Fibroblast of lung (primary cell): ENCODE data around the gene STPG3. TPM values are rescaled to one million over a fixed set of nuclear protein-coding genes. Genes with fewer than 3 reads are reported as not detected.

ENCODE experiments used
- DNase-seq, 2 donors: peaks; one replicate each; pipeline versions ENCODE4 v3.0.0 to v3.0.0-alpha.2; 2010; ENCODE audit warnings: low read depth in 2 of 2
- H2AFZ ChIP-seq: 2 replicates; pipeline ENCODE4 v1.5.1; 2012; ENCODE audit warnings: low read length, control low read depth, inconsistent platforms
- H3K27ac ChIP-seq: 2 replicates; pipeline ENCODE4 v1.5.1; 2011; ENCODE audit warnings: low read length, control low read depth; ENCODE audit not compliant: insufficient read depth
- H3K27me3 ChIP-seq: 2 replicates; pipeline ENCODE4 v1.5.1; 2011; ENCODE audit warnings: mild to moderate bottlenecking, low read length; ENCODE audit not compliant: control insufficient read depth, insufficient read depth
- H3K36me3 ChIP-seq: 2 replicates; pipeline ENCODE4 v1.5.1; 2011; ENCODE audit warnings: low read length; ENCODE audit not compliant: control insufficient read depth, insufficient read depth
- H3K4me1 ChIP-seq: 2 replicates; pipeline ENCODE4 v1.5.1; 2011; ENCODE audit warnings: low read length; ENCODE audit not compliant: control insufficient read depth, insufficient read depth; ENCODE audit errors: extremely low read depth
- H3K4me2 ChIP-seq: 2 replicates; pipeline ENCODE4 v1.5.1; 2011; ENCODE audit warnings: low read length, control low read depth; ENCODE audit not compliant: insufficient read depth; ENCODE audit errors: extremely low read depth
- H3K4me3 ChIP-seq, 4 experiments: fragments of 200-600 bp in 1 of 4; sonication (generic) in 1 of 4; replicated peaks in 1 of 4; 2 replicates each; pipeline ENCODE4 v1.5.1; 2011 to 2016; ENCODE audit warnings: low read length in 4 of 4, low read depth in 3 of 4, mild to moderate bottlenecking in 3 of 4, control low read depth in 2 of 4, inconsistent platforms in 1 of 4, mixed read lengths in 1 of 4; ENCODE audit not compliant: insufficient read depth in 1 of 4; ENCODE audit errors: control extremely low read depth in 1 of 4
- H3K79me2 ChIP-seq: 2 replicates; pipeline ENCODE4 v1.5.1; 2012; ENCODE audit warnings: mild to moderate bottlenecking, low read length, inconsistent platforms; ENCODE audit not compliant: control insufficient read depth, insufficient read depth
- H3K9ac ChIP-seq: 2 replicates; pipeline ENCODE4 v1.5.1; 2011; ENCODE audit warnings: mild to moderate bottlenecking, low read length, control low read depth; ENCODE audit not compliant: insufficient read depth
- H3K9me3 ChIP-seq: 2 replicates; pipeline ENCODE4 v1.5.1; 2012; ENCODE audit warnings: low read depth, low read length; ENCODE audit not compliant: control insufficient read depth, insufficient read depth
- H4K20me1 ChIP-seq: 2 replicates; pipeline ENCODE4 v1.5.1; 2011; ENCODE audit warnings: low read length; ENCODE audit not compliant: control insufficient read depth, insufficient read depth; ENCODE audit errors: extremely low read depth
- CTCF ChIP-seq, 2 donors: IDR thresholded peaks in 1 of 2; conservative IDR thresholded peaks in 1 of 2; 1 replicate in 1 of 2; 2 replicates in 1 of 2; pipeline ENCODE4 v1.5.1; 2011 to 2012; ENCODE audit warnings: low read length in 2 of 2, control low read depth in 1 of 2, inconsistent platforms in 1 of 2, low read depth in 1 of 2, mild to moderate bottlenecking in 1 of 2
- EZH2 ChIP-seq: IDR thresholded peaks from 2 replicates; pipeline ENCODE4 v1.5.1; 2012; ENCODE audit warnings: low read length, control low read depth, mild to moderate bottlenecking; ENCODE audit errors: missing control alignments
- polyA plus RNA-seq, 2 donors: library from polyadenylated mRNA; depleted of rRNA in 1 of 2; stranded (reverse) in 1 of 2; unstranded in 1 of 2; fragments of >200 nt; gene quantifications; 2 replicates each; pipeline ENCODE4 v1.2.1, GENCODE V29; 2011 to 2012; ENCODE audit warnings: missing spikeins in 1 of 2
- total RNA-seq: library from RNA; depleted of rRNA; stranded (reverse); fragments of >200 nt; gene quantifications from 2 replicates; pipeline ENCODE4 v1.2.1, GENCODE V29; 2014

Gene STPG3
- total and polyA plus RNA-seq, 2 donors (not counting 1 experiment from before 2014, with no cell fraction given), result not detected

GRCh38 chr9:137269231-137269772, 18.2 kb downstream of the STPG3 start:
- peak in 1 of 2 donors; percentile 77 for DNase-seq
- Histone ChIP-seq H3K4me3 (no peak overlapping the region), H3K9me3 (no peaks in the 10 kb centered on the region), H3K4me2 (no peak overlapping the region), H4K20me1 (no peaks in the 10 kb centered on the region), H3K36me3 (peaks cover 40% of the 10 kb centered on the region), H3K4me1 (peaks cover 11% of the 10 kb centered on the region), H3K27me3 (no peaks in the 10 kb centered on the region), H2AFZ (no peak overlapping the region), H3K27ac (peak overlapping the region; percentile 67), H3K79me2 (no peaks in the 10 kb centered on the region), H3K9ac (no peak overlapping the region)
- no peak for TF ChIP-seq EZH2
- no peak for TF ChIP-seq CTCF (conservative IDR thresholded peaks at IDR 0.05 in 1 of 2, IDR thresholded peaks at IDR 0.05 in 1 of 2; ENCODE audit: low read depth in 1 of 2, low read length in 2 of 2)

GRCh38 chr9:137270929-137271695, 20.0 kb downstream of the STPG3 start:
- Histone ChIP-seq H3K27me3 (no peaks in the 10 kb centered on the region), H3K4me3 (no peak overlapping the region), H3K4me1 (peaks cover 11% of the 10 kb centered on the region), H3K4me2 (no peak overlapping the region), H2AFZ (no peak overlapping the region), H3K9me3 (no peaks in the 10 kb centered on the region), H3K79me2 (no peaks in the 10 kb centered on the region), H3K9ac (no peak overlapping the region), H3K36me3 (peaks cover 35% of the 10 kb centered on the region), H3K27ac (no peak overlapping the region), H4K20me1 (no peaks in the 10 kb centered on the region)
- TF ChIP-seq CTCF (conservative IDR thresholded peaks at IDR 0.05 in 1 of 2, IDR thresholded peaks at IDR 0.05 in 1 of 2; ENCODE audit: low read depth in 1 of 2, low read length in 2 of 2), result no peak
- no peak for TF ChIP-seq EZH2
- no peak for DNase-seq

GRCh38 chr9:137271696-137272076, 20.6 kb downstream of the STPG3 start:
- no peak for DNase-seq
- no peak overlapping the region for H3K9ac ChIP-seq
- no peaks in the 10 kb centered on the region for H4K20me1 ChIP-seq
- H3K9me3 ChIP-seq, result no peaks in the 10 kb centered on the region
- no peaks in the 10 kb centered on the region for H3K27me3 ChIP-seq
- H2AFZ ChIP-seq, result no peak overlapping the region
- H3K79me2 ChIP-seq, result no peaks in the 10 kb centered on the region
- H3K4me2 ChIP-seq, result no peak overlapping the region
- H3K4me1 ChIP-seq, result peaks cover 15% of the 10 kb centered on the region
- H3K4me3 ChIP-seq, result no peak overlapping the region
- no peak for TF ChIP-seq CTCF (conservative IDR thresholded peaks at IDR 0.05 in 1 of 2, IDR thresholded peaks at IDR 0.05 in 1 of 2; ENCODE audit: low read depth in 1 of 2, low read length in 2 of 2)
- TF ChIP-seq EZH2, result no peak
- peaks cover 32% of the 10 kb centered on the region for H3K36me3 ChIP-seq
- no peak overlapping the region for H3K27ac ChIP-seq
